ENCODE results near the gene APOL1.

DNA sequence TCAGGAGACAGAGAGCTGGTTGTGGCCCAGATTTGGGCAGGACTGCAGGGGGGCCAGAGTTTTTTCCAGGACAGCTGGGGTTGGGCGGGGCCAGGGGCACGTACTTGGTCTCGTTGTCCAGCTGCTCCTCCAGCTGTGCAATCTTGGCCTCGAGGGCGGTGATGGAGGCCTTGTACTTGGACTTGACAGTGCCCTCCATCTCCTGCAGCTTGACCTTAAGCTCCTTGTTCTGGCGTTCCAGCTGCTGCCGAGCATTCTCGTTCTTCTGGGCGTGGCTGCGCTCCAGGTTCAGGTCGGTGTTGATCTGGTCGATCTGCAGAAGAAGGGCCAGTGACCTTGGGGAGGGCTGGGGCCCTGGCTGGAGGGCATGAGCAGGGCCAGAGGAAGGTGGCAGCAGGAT is 32.1 kb downstream of the APOL1 start:
- TF ChIP-seq, protein P1, sequence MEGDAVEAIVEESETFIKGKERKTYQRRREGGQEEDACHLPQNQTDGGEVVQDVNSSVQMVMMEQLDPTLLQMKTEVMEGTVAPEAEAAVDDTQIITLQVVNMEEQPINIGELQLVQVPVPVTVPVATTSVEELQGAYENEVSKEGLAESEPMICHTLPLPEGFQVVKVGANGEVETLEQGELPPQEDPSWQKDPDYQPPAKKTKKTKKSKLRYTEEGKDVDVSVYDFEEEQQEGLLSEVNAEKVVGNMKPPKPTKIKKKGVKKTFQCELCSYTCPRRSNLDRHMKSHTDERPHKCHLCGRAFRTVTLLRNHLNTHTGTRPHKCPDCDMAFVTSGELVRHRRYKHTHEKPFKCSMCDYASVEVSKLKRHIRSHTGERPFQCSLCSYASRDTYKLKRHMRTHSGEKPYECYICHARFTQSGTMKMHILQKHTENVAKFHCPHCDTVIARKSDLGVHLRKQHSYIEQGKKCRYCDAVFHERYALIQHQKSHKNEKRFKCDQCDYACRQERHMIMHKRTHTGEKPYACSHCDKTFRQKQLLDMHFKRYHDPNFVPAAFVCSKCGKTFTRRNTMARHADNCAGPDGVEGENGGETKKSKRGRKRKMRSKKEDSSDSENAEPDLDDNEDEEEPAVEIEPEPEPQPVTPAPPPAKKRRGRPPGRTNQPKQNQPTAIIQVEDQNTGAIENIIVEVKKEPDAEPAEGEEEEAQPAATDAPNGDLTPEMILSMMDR (IDR thresholded peaks at IDR 0.05), result no peak
- TF ChIP-seq POLR2A (IDR thresholded peaks at IDR 0.05), result no peak

All from lower leg skin (tissue), 3 donors.